Measurements from ENCODE around the gene ATP6AP2. TPM values are rescaled to one million over a fixed set of nuclear protein-coding genes. Genes with fewer than 3 reads are reported as not detected.
"Not testable (repeated sequence)": the region's sequence is repeated elsewhere in the genome, so short reads cannot be mapped to it uniquely, and the experiment has no call there.

The ATP6AP2 gene
- total RNA-seq, 2 donors from 2014 or later, result 84.1 to 118 TPM

- no peaks in the 10 kb centered on the region for H3K36me3 ChIP-seq
- H3K4me1 ChIP-seq (replicated peaks), result no peaks in the 10 kb centered on the region
- H3K27me3 ChIP-seq (replicated peaks; ENCODE audit: insufficient read depth), result no peaks in the 10 kb centered on the region
- no peak overlapping the region for H3K27ac ChIP-seq
- TF ChIP-seq, protein P1, sequence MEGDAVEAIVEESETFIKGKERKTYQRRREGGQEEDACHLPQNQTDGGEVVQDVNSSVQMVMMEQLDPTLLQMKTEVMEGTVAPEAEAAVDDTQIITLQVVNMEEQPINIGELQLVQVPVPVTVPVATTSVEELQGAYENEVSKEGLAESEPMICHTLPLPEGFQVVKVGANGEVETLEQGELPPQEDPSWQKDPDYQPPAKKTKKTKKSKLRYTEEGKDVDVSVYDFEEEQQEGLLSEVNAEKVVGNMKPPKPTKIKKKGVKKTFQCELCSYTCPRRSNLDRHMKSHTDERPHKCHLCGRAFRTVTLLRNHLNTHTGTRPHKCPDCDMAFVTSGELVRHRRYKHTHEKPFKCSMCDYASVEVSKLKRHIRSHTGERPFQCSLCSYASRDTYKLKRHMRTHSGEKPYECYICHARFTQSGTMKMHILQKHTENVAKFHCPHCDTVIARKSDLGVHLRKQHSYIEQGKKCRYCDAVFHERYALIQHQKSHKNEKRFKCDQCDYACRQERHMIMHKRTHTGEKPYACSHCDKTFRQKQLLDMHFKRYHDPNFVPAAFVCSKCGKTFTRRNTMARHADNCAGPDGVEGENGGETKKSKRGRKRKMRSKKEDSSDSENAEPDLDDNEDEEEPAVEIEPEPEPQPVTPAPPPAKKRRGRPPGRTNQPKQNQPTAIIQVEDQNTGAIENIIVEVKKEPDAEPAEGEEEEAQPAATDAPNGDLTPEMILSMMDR (IDR thresholded peaks at IDR 0.05), result no peak
- no peak for TF ChIP-seq POLR2AphosphoS5 (IDR thresholded peaks at IDR 0.05)
- no peak for TF ChIP-seq POLR2A (IDR thresholded peaks at IDR 0.05)
- H3K4me3 ChIP-seq, result no peak overlapping the region
- intact Hi-C loops (cut with DNase I), result no loop called here
- WGBS, result 90% methylated on average over 9 of the region's 10 CpGs
- no peaks in the 10 kb centered on the region for H3K9me3 ChIP-seq
- no peak for DNase-seq (ENCODE audit: low spot score)
These were observed 17.0 kb upstream of the ATP6AP2 start for GRCh38 chrX:40563784-40564183.

DNA sequence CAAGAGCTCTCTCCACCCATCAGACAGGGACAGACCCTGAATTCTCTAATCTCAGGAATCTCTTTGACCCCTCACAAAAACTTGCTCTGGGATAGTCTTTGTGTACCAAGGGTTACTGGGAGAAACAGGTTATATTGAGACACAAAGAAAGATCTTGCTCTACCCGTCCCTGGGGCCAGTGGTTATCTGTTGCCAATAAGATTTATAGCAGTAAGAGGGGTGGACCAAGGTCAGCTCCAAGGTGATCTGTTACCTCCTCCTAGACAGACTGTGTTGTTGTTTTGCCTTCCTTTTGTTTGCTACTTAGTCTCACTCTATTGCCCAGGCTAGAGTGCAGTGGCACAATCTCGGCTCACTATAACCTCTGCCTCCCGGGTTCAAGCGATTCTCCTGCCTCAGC is 16.3 kb upstream of the ATP6AP2 start:
- H3K4me3 ChIP-seq, result no peak overlapping the region
- H3K36me3 ChIP-seq, result no peaks in the 10 kb centered on the region
- H3K9me3 ChIP-seq, result no peaks in the 10 kb centered on the region
- TF ChIP-seq POLR2A (IDR thresholded peaks at IDR 0.05), result no peak
- TF ChIP-seq, protein P1 (IDR thresholded peaks at IDR 0.05), result no peak
- H3K27me3 ChIP-seq (replicated peaks; ENCODE audit: insufficient read depth), result no peaks in the 10 kb centered on the region
- intact Hi-C loops (cut with DNase I), result no loop called here
- H3K4me1 ChIP-seq (replicated peaks), result no peaks in the 10 kb centered on the region
- H3K27ac ChIP-seq, result no peak overlapping the region
- DNase-seq (ENCODE audit: low spot score), result no peak
- WGBS, result 88% methylated on average over 4 of the region's 4 CpGs

DNA sequence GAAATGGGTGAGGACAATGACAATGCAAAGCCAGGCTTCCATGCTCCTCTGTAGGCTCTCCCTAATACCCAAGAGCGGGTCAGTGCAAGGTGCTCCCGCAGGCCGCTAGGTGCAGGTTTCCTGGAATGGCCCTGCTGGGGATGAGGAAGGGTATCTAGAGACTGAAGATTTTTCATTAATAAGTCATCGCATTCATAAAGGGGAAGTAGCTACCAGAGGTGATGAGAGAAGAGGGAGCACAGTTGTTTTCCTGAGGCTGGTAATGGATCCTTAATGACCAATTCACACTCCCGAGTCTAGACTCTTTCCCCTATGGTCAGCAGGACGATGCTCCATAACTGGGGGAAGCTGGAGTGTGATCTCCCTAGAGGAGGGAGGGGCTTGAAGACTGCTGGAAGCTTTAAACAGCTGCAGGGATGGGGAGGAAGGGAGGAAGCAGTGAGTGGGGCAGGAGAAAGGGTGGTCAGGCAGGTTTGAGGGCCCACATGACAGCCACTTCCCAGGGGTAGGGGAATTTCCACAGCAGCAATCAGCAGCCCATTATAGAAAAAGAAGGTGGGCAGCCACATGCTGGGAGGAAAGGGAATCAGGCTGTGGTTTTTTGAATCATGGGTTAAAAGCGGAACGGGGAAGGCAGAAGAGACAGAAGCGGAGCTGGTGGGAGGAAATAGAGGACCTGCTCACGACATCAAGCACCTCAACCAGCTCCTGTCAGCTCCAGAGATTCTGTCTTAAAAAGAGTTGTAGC is 10.2 kb upstream of the ATP6AP2 start:
- H3K9me3 ChIP-seq, result no peaks in the 10 kb centered on the region
- TF ChIP-seq, protein P1 (IDR thresholded peaks at IDR 0.05), result no peak
- TF ChIP-seq POLR2A (IDR thresholded peaks at IDR 0.05), result no peak
- TF ChIP-seq POLR2AphosphoS5 (IDR thresholded peaks at IDR 0.05), result no peak
- H3K27me3 ChIP-seq (replicated peaks; ENCODE audit: insufficient read depth), result no peaks in the 10 kb centered on the region
- DNase-seq (ENCODE audit: low spot score), result no peak
- 63% methylated on average over 10 of the region's 10 CpGs for WGBS
- H3K36me3 ChIP-seq, result no peaks in the 10 kb centered on the region
- no peak overlapping the region for H3K4me3 ChIP-seq
- intact Hi-C loops (cut with DNase I), result no loop called here
- no peaks in the 10 kb centered on the region for H3K4me1 ChIP-seq (replicated peaks)
- H3K27ac ChIP-seq, result no peak overlapping the region

DNA sequence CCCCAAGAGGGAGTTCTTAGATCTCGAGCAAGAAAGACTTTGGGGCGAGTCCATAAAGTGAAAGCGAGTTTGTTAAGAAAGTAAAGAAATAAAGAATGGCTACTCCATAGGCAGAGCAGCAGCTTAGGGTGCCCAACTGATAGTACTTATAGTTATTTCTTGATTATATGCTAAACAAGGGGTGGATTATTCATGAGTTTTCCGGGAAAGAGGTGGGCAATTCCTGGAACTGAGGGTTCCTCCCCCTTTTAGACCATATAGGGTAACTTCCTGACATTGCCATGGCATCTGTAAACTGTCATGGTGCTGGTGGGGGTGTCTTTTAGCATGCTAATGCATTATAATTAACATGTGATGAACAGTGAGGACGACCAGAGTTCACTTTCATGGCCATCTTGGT is 9.6 kb upstream of the ATP6AP2 start:
- DNase-seq (ENCODE audit: low spot score); H3K4me1 ChIP-seq (replicated peaks); intact Hi-C loops (cut with DNase I); H3K9me3 ChIP-seq; H3K4me3 ChIP-seq; H3K36me3 ChIP-seq; H3K27me3 ChIP-seq (replicated peaks; ENCODE audit: insufficient read depth); H3K27ac ChIP-seq: not testable (repeated sequence)
- WGBS, result 84% methylated on average over 5 of the region's 5 CpGs

DNA sequence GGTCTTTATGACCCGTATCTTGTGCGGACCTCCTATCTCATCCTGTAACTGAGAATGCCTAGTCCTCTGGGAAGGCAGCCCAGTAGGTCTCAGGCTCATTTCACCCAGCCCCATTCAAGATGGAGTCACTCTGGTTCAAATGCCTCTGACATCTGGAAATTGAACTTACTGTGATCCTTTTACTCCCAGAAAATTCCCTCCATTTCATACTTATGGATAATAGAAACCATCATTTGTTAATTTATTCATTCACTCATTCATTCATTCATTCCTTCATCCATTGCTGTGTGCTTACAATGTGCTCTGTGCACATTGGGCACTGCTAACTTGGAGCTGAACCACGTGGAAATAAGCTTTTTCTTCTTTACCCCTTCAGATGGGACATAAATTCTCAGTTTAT is 9.2 kb upstream of the ATP6AP2 start:
- H3K4me3 ChIP-seq, result no peak overlapping the region
- WGBS, result 62% methylated on average over 3 of the region's 3 CpGs
- no peaks in the 10 kb centered on the region for H3K4me1 ChIP-seq (replicated peaks)
- no peaks in the 10 kb centered on the region for H3K27me3 ChIP-seq (replicated peaks; ENCODE audit: insufficient read depth)
- TF ChIP-seq, protein P1 (IDR thresholded peaks at IDR 0.05), result no peak
- TF ChIP-seq POLR2AphosphoS5 (IDR thresholded peaks at IDR 0.05) (no peak), POLR2A (IDR thresholded peaks at IDR 0.05) (no peak)
- intact Hi-C loops (cut with DNase I), result no loop called here
- no peak overlapping the region for H3K27ac ChIP-seq
- H3K36me3 ChIP-seq, result no peaks in the 10 kb centered on the region
- H3K9me3 ChIP-seq, result no peaks in the 10 kb centered on the region
- DNase-seq (ENCODE audit: low spot score), result no peak
